ENCODE data around the gene MCM3. TPM values are rescaled to one million over a fixed set of nuclear protein-coding genes. Genes with fewer than 3 reads are reported as not detected.

Gene MCM3
- total RNA-seq, 1 experiment from 2014 or later = 191 TPM

DNA sequence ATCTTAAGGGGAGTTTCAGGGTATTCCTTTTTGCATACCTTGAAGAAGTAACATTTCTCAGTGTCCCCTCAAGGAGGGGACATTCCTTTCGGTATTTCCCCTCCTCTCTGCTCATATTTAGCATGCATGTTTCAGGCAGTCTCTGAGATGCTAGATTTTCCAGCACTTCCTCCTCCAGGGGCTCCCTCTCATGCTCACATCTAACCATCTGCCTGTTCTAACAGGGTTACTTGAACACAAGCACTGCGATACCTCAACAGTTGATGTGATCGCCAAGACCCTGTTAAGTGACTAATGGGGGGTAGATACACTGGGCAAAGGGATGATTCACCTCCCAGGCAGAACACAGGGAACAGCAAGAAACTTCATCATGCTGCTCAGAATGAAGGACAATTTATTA lies 12.9 kb upstream of the MCM3 start (continued):
- TF ChIP-seq, protein P1, sequence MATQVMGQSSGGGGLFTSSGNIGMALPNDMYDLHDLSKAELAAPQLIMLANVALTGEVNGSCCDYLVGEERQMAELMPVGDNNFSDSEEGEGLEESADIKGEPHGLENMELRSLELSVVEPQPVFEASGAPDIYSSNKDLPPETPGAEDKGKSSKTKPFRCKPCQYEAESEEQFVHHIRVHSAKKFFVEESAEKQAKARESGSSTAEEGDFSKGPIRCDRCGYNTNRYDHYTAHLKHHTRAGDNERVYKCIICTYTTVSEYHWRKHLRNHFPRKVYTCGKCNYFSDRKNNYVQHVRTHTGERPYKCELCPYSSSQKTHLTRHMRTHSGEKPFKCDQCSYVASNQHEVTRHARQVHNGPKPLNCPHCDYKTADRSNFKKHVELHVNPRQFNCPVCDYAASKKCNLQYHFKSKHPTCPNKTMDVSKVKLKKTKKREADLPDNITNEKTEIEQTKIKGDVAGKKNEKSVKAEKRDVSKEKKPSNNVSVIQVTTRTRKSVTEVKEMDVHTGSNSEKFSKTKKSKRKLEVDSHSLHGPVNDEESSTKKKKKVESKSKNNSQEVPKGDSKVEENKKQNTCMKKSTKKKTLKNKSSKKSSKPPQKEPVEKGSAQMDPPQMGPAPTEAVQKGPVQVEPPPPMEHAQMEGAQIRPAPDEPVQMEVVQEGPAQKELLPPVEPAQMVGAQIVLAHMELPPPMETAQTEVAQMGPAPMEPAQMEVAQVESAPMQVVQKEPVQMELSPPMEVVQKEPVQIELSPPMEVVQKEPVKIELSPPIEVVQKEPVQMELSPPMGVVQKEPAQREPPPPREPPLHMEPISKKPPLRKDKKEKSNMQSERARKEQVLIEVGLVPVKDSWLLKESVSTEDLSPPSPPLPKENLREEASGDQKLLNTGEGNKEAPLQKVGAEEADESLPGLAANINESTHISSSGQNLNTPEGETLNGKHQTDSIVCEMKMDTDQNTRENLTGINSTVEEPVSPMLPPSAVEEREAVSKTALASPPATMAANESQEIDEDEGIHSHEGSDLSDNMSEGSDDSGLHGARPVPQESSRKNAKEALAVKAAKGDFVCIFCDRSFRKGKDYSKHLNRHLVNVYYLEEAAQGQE (IDR thresholded peaks at IDR 0.05; ENCODE audit: low read depth) = no peak

DNA sequence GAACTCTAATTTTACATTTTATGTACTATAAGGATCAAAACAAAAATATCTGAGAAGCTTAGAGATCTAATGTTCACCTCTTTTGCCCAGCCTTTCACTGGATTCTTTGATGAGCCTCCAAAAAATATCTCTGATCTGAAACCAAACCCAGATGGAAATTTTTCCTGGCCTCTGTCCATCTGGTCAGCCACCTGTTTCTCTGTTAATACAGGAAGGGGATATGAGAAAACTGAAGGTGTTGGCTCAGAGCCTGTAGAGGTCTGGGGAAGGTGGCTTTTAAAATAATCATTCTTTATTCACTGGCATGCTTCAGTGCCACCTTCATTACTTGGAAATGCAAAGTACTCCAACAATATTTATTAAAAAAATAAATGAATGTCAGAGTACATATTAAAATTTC lies 8.5 kb upstream of the MCM3 start:
- no peaks in the 10 kb centered on the region for H3K27me3 ChIP-seq (ENCODE audit: insufficient read depth, low read length)
- H2AFZ ChIP-seq (ENCODE audit: low read depth, low read length, poor library complexity, severe bottlenecking) = no peak overlapping the region
- no peak overlapping the region for H3K4me2 ChIP-seq (ENCODE audit: low read length)
- no peak overlapping the region for H3K27ac ChIP-seq (ENCODE audit: low read depth, low read length)
- H3K9ac ChIP-seq (ENCODE audit: low read length) = no peak overlapping the region
- intact Hi-C loops (cut with micrococcal nuclease) = loop anchor here (2.0 kb wide), 1 partner anchor 70 kb away; the partner anchor contains the start of gene PAQR8
- no peaks in the 10 kb centered on the region; a peak in 1 of 4 replicates for H3K4me1 ChIP-seq (ENCODE audit: control insufficient read depth in 1 of 2, insufficient read depth in 2 of 2, low read length in 2 of 2)
- DNase-seq (ENCODE audit: low read depth, low spot score) (no peak), ATAC-seq (no peak)
- TF ChIP-seq SIN3A (IDR thresholded peaks at IDR 0.05; ENCODE audit: low read depth) (no peak), CEBPB (IDR thresholded peaks at IDR 0.05; ENCODE audit: low read depth) (no peak), CBX3 (IDR thresholded peaks at IDR 0.05; ENCODE audit: low read depth) (no peak), FOSL1 (IDR thresholded peaks at IDR 0.05; ENCODE audit: low read depth) (no peak), YY1 (IDR thresholded peaks at IDR 0.05; ENCODE audit: extremely low read depth, insufficient replicate concordance, low read depth, low read length) (no peak), SRF (IDR thresholded peaks at IDR 0.05; ENCODE audit: low read depth) (no peak), RAD21 (IDR thresholded peaks at IDR 0.05; ENCODE audit: low read depth) (no peak)
- no peaks in the 10 kb centered on the region for H3K9me3 ChIP-seq (ENCODE audit: control insufficient read depth in 1 of 2, insufficient read depth in 1 of 2, low read depth in 1 of 2, low read length in 2 of 2)
- ChIA-PET RAD21 (ENCODE audit: low non-redundant PET in 1 of 2, low total read pairs in 2 of 2, uncharacterized antibody in 2 of 2, unreplicated experiment in 2 of 2) (no interaction called here), POLR2A (no interaction called here), CTCF (interaction anchor here (1.8 kb wide), 1 partner anchor 107 kb away, joined by 7 read pairs; no protein-coding TSS in a partner anchor)
- no peaks in the 10 kb centered on the region for H3K79me2 ChIP-seq (ENCODE audit: insufficient read depth, low read length)
- BruUV-seq (replicated peaks) = no TSS peak
- H3K4me3 ChIP-seq (replicated peaks in 1 of 2; ENCODE audit: low read depth in 1 of 2, low read length in 2 of 2) = no peak overlapping the region
- no peaks in the 10 kb centered on the region for H4K20me1 ChIP-seq (ENCODE audit: insufficient read depth)
- H3K9me2 ChIP-seq (ENCODE audit: insufficient read depth) = no peaks in the 10 kb centered on the region
- no peaks in the 10 kb centered on the region for H3K36me3 ChIP-seq (ENCODE audit: control insufficient read depth in 1 of 2, insufficient read depth in 2 of 2, low read length in 2 of 2)
